K562 treated with DMSO at 1 percent for 4 hours (cell line): Measurements from ENCODE around the gene WDR46. TPM values are rescaled to one million over a fixed set of nuclear protein-coding genes. Genes with fewer than 3 reads are reported as not detected.

Experiments used
- total RNA-seq: library from RNA; unstranded; fragments of 300-600 nt; gene quantifications from 2 replicates; pipeline ENCODE4 v1.2.3, GENCODE V29; 2022; ENCODE audit not compliant: insufficient read depth

Gene WDR46, protein sequence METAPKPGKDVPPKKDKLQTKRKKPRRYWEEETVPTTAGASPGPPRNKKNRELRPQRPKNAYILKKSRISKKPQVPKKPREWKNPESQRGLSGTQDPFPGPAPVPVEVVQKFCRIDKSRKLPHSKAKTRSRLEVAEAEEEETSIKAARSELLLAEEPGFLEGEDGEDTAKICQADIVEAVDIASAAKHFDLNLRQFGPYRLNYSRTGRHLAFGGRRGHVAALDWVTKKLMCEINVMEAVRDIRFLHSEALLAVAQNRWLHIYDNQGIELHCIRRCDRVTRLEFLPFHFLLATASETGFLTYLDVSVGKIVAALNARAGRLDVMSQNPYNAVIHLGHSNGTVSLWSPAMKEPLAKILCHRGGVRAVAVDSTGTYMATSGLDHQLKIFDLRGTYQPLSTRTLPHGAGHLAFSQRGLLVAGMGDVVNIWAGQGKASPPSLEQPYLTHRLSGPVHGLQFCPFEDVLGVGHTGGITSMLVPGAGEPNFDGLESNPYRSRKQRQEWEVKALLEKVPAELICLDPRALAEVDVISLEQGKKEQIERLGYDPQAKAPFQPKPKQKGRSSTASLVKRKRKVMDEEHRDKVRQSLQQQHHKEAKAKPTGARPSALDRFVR
- total RNA-seq = 53.8 and 54.5 TPM in 2 replicates

GRCh38 chr6:33288921-33289783, at the start of gene WDR46, which contains the start of gene PFDN6:
WDR46 (minus strand) TSS chr6:33289239; CDS start chr6:33289170, 69 bp downstream.
PFDN6 (plus strand) TSS chr6:33289601; CDS start chr6:33289857, 256 bp downstream.

DNA sequence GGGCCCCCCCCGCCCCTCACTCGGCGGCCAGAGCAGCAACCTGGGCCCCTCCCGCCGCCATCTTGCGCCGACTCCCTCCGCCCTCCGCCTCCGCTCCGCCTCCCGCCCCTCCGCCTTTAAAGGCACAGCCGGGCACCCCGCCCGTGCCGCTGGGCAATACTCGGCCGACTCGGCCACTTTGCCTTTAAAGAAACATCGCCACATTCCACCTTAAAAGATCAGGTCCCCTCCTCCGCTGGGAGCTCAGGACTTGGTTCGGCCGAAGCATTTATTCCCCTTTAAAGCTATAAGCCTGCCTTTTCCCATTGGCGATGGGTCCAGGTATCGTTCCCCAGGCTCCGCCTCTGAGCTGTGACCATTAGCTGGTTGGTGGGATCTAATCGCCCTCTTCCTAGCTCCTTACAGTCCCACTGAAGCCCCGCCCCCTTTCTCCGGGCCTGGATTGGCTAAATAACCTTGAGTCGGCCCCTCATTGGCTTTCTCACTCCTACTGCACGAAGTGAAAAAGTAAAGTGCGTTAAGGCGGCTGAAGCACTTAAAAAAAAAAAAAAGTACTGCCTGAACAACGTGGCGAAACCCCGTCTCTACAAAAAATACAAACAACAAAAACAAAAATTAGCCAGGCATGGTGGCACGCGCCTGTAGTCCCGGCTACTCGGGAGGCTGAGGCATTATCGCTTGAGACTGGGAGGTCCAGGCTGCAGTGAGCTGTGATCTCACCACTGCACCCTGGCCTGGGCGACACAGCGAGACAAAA, 28.8 kb upstream of the WDR46 start, which contains the start of gene ZBTB22:
Gene ZBTB22, minus strand, starts transcription at position 76 of the 757 bp plus-strand sequence. CDS start 828 bp downstream, outside the sequence.

DNA sequence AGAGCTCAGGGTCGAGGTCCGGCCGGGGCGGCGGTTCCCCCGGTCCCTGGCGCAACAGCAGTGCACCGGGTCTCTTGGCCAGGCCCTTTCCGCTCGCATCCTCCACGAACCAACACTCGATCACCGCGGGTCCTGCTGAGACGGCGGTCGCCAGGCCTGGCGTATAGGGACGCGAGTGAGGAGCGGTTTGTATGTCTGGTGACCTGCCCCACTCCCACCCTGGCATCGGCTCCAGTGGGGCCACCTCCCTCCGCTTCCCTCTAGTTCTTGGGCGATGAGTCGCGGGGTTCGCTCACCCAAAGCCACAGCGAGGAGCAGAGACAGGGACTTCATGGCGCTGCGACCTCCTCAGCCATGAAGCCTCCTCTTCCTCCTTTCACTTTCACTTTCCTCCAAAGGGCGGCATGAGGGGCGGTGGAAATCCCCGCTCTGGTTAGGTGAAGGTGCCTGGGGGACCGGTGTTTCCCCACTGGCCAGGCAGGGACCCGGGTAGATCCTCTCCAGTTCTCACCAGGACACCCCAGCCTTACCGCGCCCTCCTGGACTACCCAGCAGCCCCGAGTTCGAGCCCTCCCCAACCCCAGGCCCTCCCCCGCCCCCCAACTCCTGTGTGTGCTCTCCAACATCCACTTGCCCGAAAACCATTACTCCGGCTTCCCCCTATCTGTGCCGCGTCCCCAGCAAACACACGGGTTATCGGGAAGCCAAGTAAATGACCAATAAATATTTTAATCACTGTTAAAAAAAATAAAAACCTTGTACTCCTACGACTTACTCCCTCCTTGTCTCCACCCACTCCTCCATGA, 24.9 kb upstream of the WDR46 start, which contains the start of gene TAPBP:
Gene TAPBP, minus strand, starts transcription at position 370 of the 806 bp plus-strand sequence. Its CDS starts 37 bp downstream, at position 333.

DNA sequence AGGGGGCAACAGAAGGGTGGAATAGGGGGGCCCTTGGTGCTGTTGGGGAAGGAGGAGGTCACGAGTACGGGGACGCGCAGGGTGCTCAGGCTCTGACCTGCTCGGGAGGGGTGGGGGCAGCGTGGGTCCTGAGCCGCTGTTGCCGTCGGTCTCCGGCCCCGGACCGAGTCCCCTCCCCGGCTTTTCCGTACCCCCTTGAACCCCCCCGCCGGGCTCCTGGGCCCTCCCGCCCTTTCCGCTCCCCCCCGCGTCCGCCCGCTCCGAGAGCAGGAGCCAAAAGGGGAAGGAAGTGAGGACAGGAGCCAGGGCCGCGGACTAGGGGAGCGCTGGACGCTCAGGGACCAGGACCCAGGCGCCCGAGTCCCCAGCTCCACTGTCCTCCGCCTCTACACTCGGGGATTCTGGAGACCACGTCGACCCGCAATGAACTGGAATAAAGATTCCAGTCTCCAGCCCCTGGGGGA, 9.8 kb upstream of the WDR46 start, which contains the start of gene RGL2:
Gene RGL2, minus strand, starts transcription at position 170 of the 464 bp plus-strand sequence. CDS start 332 bp downstream, outside the sequence.

GRCh38 chr6:33276864-33277662, 12.0 kb downstream of the WDR46 start, which contains the start of gene B3GALT4:
B3GALT4 (plus strand) TSS chr6:33277123; CDS start chr6:33277420, 297 bp downstream.

DNA sequence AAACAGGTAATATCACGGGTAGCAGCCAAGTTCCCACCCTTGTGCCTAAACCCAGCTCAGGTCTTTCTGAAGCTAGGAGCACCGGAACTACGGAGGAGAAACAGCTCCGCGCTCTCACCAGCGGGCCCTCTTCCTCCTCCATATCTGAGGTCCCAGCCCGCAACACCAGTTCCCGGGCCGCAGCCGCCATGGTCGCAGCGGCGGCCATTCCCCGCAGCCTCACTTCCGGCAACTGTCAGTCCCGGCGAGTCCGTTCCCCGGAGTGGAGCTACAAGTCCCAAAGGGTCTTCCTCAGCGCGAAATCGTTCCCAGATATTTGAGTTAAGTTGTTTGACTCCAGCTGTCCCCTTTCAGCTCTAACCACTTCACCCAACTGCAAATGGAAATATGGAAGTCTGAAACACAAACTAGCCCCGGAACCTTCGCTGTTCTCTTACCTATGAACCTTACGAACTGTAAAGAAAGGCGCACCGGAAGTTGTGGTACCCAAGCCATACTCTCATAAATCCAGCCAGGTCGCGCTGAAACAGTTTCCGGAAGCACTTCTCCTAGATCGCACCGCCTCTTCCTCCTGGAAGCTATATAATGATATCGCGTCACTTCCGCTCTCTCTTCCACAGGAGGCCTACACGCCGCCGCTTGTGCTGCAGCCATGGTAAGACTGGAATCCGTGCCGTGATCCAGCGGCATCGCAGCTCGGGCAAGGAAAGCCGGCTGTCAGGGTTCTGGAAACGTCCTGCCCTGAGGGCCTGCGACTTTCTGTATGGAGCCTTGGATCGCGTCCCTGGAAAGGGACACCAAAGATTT, 17.4 kb downstream of the WDR46 start, which contains the start of the genes RPS18 and VPS52:
Gene RPS18, plus strand, starts transcription at position 608 of the 807 bp plus-strand sequence. Its CDS starts 45 bp downstream, at position 653.
Gene VPS52, minus strand, starts transcription at position 409 of the 807 bp plus-strand sequence. Its CDS starts 201 bp downstream, at position 208.

Other genes starting within 250 kb of the WDR46 start
- gene HLA-DPA1, start 215.6 kb downstream of the WDR46 start, total RNA-seq = not detected in 2 replicates
- not detected in 2 replicates for gene HLA-DPB1, start 213.2 kb downstream of the WDR46 start, total RNA-seq
- gene COL11A2, start 96.8 kb downstream of the WDR46 start, total RNA-seq = 0.17 and 0.19 TPM in 2 replicates
- gene RXRB, start 88.6 kb downstream of the WDR46 start, total RNA-seq = 26.4 and 32.8 TPM in 2 replicates
- 148 and 178 TPM in 2 replicates for gene SLC39A7, start 88.4 kb downstream of the WDR46 start, total RNA-seq
- 10.2 and 19.0 TPM in 2 replicates for gene HSD17B8, start 84.6 kb downstream of the WDR46 start, total RNA-seq
- gene RING1, start 80.7 kb downstream of the WDR46 start, total RNA-seq = 48.6 and 58.0 TPM in 2 replicates
- gene VPS52, start 17.4 kb downstream of the WDR46 start, total RNA-seq = 25.9 and 40.7 TPM in 2 replicates
- gene RPS18, start 17.2 kb downstream of the WDR46 start, total RNA-seq = 12,597 and 13,607 TPM in 2 replicates
- gene B3GALT4, start 12.1 kb downstream of the WDR46 start, total RNA-seq = 0.64 and 1.3 TPM in 2 replicates
- 155 and 182 TPM in 2 replicates for gene PFDN6, start 362 bp upstream of the WDR46 start, total RNA-seq
- 31.0 and 34.6 TPM in 2 replicates for gene RGL2, start 9.7 kb upstream of the WDR46 start, total RNA-seq
- 141 and 157 TPM in 2 replicates for gene TAPBP, start 24.8 kb upstream of the WDR46 start, total RNA-seq
- gene ZBTB22, start 28.5 kb upstream of the WDR46 start, total RNA-seq = 6.4 and 8.1 TPM in 2 replicates
- 48.7 and 57.6 TPM in 2 replicates for gene DAXX, start 33.7 kb upstream of the WDR46 start, total RNA-seq
- gene KIFC1, start 102.6 kb upstream of the WDR46 start, total RNA-seq = 83.0 and 95.7 TPM in 2 replicates
- 62.6 and 67.2 TPM in 2 replicates for gene PHF1, start 121.8 kb upstream of the WDR46 start, total RNA-seq
- 395 and 427 TPM in 2 replicates for gene CUTA, start 128.9 kb upstream of the WDR46 start, total RNA-seq
- gene SYNGAP1, start 130.8 kb upstream of the WDR46 start, total RNA-seq = 6.6 and 10.9 TPM in 2 replicates
- 10.4 and 11.8 TPM in 2 replicates for gene ZBTB9, start 165.3 kb upstream of the WDR46 start, total RNA-seq